HCT116 (cell line): ENCODE data around the gene SLC35F3. TPM values are rescaled to one million over a fixed set of nuclear protein-coding genes. Genes with fewer than 3 reads are reported as not detected.

Source experiments
- ATAC-seq: fragments of 200-7000 bp; cut with Tn5 transposase; 2 replicates; pipeline ENCODE4 v1.9.1; 2020; ENCODE audit warnings: mild to moderate bottlenecking, moderate library complexity
- BruUV-seq: library from RNA; stranded (reverse); fragments of 400-500 nt; replicated peaks from 2 replicates; lab custom pipeline; 2021; lab: Mats Ljungman, UMichigan
- CTCF ChIA-PET: fragments of 300-600 bp; sonication (Branson Sonifier 250); formaldehyde crosslinking; loops from one replicate; lab custom pipeline; 2021; ENCODE audit warnings: antibody characterized with exemption; lab: Charles Lee
- POLR2A ChIA-PET: fragments of 300-600, 350-600 bp; sonication (Branson Sonifier 250); formaldehyde crosslinking; loops from one replicate; lab custom pipeline; 2021; ENCODE audit warnings: antibody characterized with exemption; lab: Charles Lee
- RAD21 ChIA-PET, 2 experiments: fragments of 300-600 bp; sonication (Branson Sonifier 250); formaldehyde crosslinking; loops; one replicate each; lab custom pipeline; 2023; ENCODE audit warnings: low total read pairs in 2 of 2; ENCODE audit not compliant: uncharacterized antibody in 2 of 2, unreplicated experiment in 2 of 2, low non-redundant PET in 1 of 2; lab: Charles Lee
- DNase-seq: peaks from one replicate; pipeline ENCODE4 v3.0.0-alpha.2; 2010; ENCODE audit warnings: low read depth, low spot score
- H2AFZ ChIP-seq: fragments of 200-600 bp; shearing (Covaris generic), sonication (generic); 2 replicates; pipeline ENCODE4 v1.6.1; 2017; ENCODE audit warnings: low read depth, mixed run types, mixed read lengths, antibody characterized with exemption, low read length; ENCODE audit not compliant: poor library complexity, severe bottlenecking
- H3K27ac ChIP-seq: 2 replicates; pipeline ENCODE4 v1.5.1; 2012; ENCODE audit warnings: low read depth, low read length
- H3K27me3 ChIP-seq: fragments of 200-600 bp; sonication (generic); 2 replicates; pipeline ENCODE4 v1.6.1; 2016; ENCODE audit warnings: mixed run types, low read length, mixed read lengths; ENCODE audit not compliant: insufficient read depth
- H3K36me3 ChIP-seq, 2 experiments: fragments of 200-500 bp in 1 of 2; fragments of 200-600 bp in 1 of 2; sonication (Bioruptor generic) in 1 of 2; sonication (generic) in 1 of 2; 2 replicates each; pipeline versions ENCODE4 v1.5.1 to v1.6.1; 2014 to 2016; ENCODE audit warnings: low read length in 2 of 2, inconsistent platforms in 1 of 2, mixed read lengths in 1 of 2, mixed run types in 1 of 2; ENCODE audit not compliant: insufficient read depth in 2 of 2, control insufficient read depth in 1 of 2
- H3K4me1 ChIP-seq, 2 experiments: fragments of 200-600 bp in 1 of 2; sonication (generic) in 1 of 2; 2 replicates each; pipeline versions ENCODE4 v1.5.1 to v1.6.1; 2012 to 2017; ENCODE audit warnings: low read length in 2 of 2, inconsistent platforms in 1 of 2, mild to moderate bottlenecking in 1 of 2, mixed read lengths in 1 of 2, mixed run types in 1 of 2, moderate library complexity in 1 of 2; ENCODE audit not compliant: insufficient read depth in 2 of 2, control insufficient read depth in 1 of 2
- H3K4me2 ChIP-seq: fragments of 200-600 bp; sonication (generic); 2 replicates; pipeline ENCODE4 v1.6.1; 2017; ENCODE audit warnings: mixed run types, low read length, mixed read lengths
- H3K4me3 ChIP-seq, 2 experiments: fragments of 200-600 bp in 1 of 2; sonication (generic) in 1 of 2; replicated peaks in 1 of 2; 2 replicates each; pipeline ENCODE4 v1.5.1; 2011 to 2016; ENCODE audit warnings: low read length in 2 of 2, control low read depth in 1 of 2, low read depth in 1 of 2, mild to moderate bottlenecking in 1 of 2, mixed read lengths in 1 of 2, mixed run types in 1 of 2
- H3K79me2 ChIP-seq: fragments of 200-600 bp; sonication (generic); 2 replicates; pipeline ENCODE4 v1.6.1; 2017; ENCODE audit warnings: mild to moderate bottlenecking, mixed run types, low read length, moderate library complexity, mixed read lengths; ENCODE audit not compliant: insufficient read depth
- H3K9ac ChIP-seq: fragments of 200-600 bp; sonication (generic); 2 replicates; pipeline ENCODE4 v1.6.1; 2016; ENCODE audit warnings: low read length, mixed read lengths
- H3K9me2 ChIP-seq: fragments of 200-600 bp; sonication (generic), shearing (Covaris generic); 2 replicates; pipeline ENCODE4 v1.6.1; 2017; ENCODE audit warnings: mixed run types, mild to moderate bottlenecking, moderate library complexity; ENCODE audit not compliant: insufficient read depth
- H3K9me3 ChIP-seq, 2 experiments: fragments of 200-500 bp in 1 of 2; fragments of 200-600 bp in 1 of 2; sonication (Bioruptor generic) in 1 of 2; sonication (generic) in 1 of 2; 2 replicates each; pipeline ENCODE4 v1.6.1; 2014 to 2017; ENCODE audit warnings: low read length in 2 of 2, mixed read lengths in 2 of 2, inconsistent platforms in 1 of 2, low read depth in 1 of 2, mild to moderate bottlenecking in 1 of 2, mixed run types in 1 of 2, moderate library complexity in 1 of 2; ENCODE audit not compliant: control insufficient read depth in 1 of 2, insufficient read depth in 1 of 2
- H4K20me1 ChIP-seq: fragments of 200-600 bp; sonication (generic), shearing (Covaris generic); 2 replicates; pipeline ENCODE4 v1.6.1; 2017; ENCODE audit warnings: mixed run types, mild to moderate bottlenecking, moderate library complexity; ENCODE audit not compliant: insufficient read depth
- ATF3 ChIP-seq: IDR thresholded peaks from 2 replicates; pipeline ENCODE4 v1.6.1; 2012
- CBX3 ChIP-seq: IDR thresholded peaks from 2 replicates; pipeline ENCODE4 v1.6.1; 2012; ENCODE audit warnings: low read depth
- CEBPB ChIP-seq: IDR thresholded peaks from 2 replicates; pipeline ENCODE4 v1.6.1; 2012; ENCODE audit warnings: low read depth
- EZH2phosphoT487 ChIP-seq: fragments of 200-600 bp; IDR thresholded peaks from 2 replicates; pipeline ENCODE4 v1.6.1; 2018; ENCODE audit warnings: antibody characterized with exemption, borderline replicate concordance
- MAX ChIP-seq: IDR thresholded peaks from 2 replicates; pipeline ENCODE4 v1.6.1; 2012
- REST ChIP-seq: IDR thresholded peaks from 2 replicates; pipeline ENCODE4 v1.6.1; 2012; ENCODE audit warnings: low read depth
- SRF ChIP-seq: IDR thresholded peaks from 2 replicates; pipeline ENCODE4 v1.6.1; 2012; ENCODE audit warnings: low read depth
- TCF7L2 ChIP-seq: IDR thresholded peaks from 2 replicates; pipeline ENCODE4 v1.7.0; 2011; ENCODE audit warnings: borderline replicate concordance, inconsistent platforms; ENCODE audit not compliant: insufficient read depth, insufficient read length; ENCODE audit errors: extremely low read depth
- YY1 ChIP-seq: IDR thresholded peaks from 2 replicates; pipeline ENCODE4 v1.6.1; 2011; ENCODE audit warnings: low read length, low read depth, moderate library complexity, mild to moderate bottlenecking; ENCODE audit not compliant: insufficient replicate concordance; ENCODE audit errors: extremely low read depth
- ZBTB33 ChIP-seq: IDR thresholded peaks from 2 replicates; pipeline ENCODE4 v1.6.1; 2011; ENCODE audit warnings: mild to moderate bottlenecking, low read length, moderate library complexity; ENCODE audit not compliant: insufficient replicate concordance; ENCODE audit errors: extremely low read depth
- intact Hi-C: fragments of 100-400 bp; cut with micrococcal nuclease; formaldehyde crosslinking; loops from 2 replicates; pipeline ENCODE4 v1.10.0; 2022
- total RNA-seq: library from RNA; stranded (reverse); gene quantifications from one replicate; pipeline ENCODE4 v1.2.1, GENCODE V29; 2021; ENCODE audit not compliant: unreplicated experiment

SLC35F3 gene
- total RNA-seq, 1 experiment from 2014 or later: 6.4 TPM

- no peak for ATAC-seq
- H3K9me2 ChIP-seq: no peaks in the 10 kb centered on the region
- H3K9me3 ChIP-seq: no peaks in the 10 kb centered on the region
- intact Hi-C loops: no loop called here
- H3K27me3 ChIP-seq: no peaks in the 10 kb centered on the region
- ChIA-PET CTCF (no interaction called here), POLR2A (no interaction called here), RAD21 (no interaction called here)
- no peaks in the 10 kb centered on the region for H3K36me3 ChIP-seq
- no peaks in the 10 kb centered on the region for H3K4me1 ChIP-seq
- H4K20me1 ChIP-seq: no peaks in the 10 kb centered on the region
- H2AFZ ChIP-seq: no peak overlapping the region
- no peak overlapping the region for H3K4me3 ChIP-seq
- no peak overlapping the region for H3K9ac ChIP-seq
- H3K27ac ChIP-seq: no peak overlapping the region
- DNase-seq: no peak
- TF ChIP-seq ATF3 (no peak), MAX (no peak), YY1 (no peak), TCF7L2 (no peak)
- H3K79me2 ChIP-seq: no peaks in the 10 kb centered on the region
- no peak overlapping the region for H3K4me2 ChIP-seq
- BruUV-seq: no TSS peak
Observed at GRCh38 chr1:234276151-234276788, 371.8 kb downstream of the SLC35F3 start.

GRCh38 chr1:234277161-234277868 is 372.8 kb downstream of the SLC35F3 start:
- Histone ChIP-seq H3K9ac (no peak overlapping the region), H3K9me2 (no peaks in the 10 kb centered on the region), H3K36me3 (no peaks in the 10 kb centered on the region), H3K4me2 (no peak overlapping the region), H4K20me1 (no peaks in the 10 kb centered on the region), H3K9me3 (no peaks in the 10 kb centered on the region), H3K4me3 (no peak overlapping the region), H3K79me2 (no peaks in the 10 kb centered on the region), H2AFZ (no peak overlapping the region), H3K4me1 (no peaks in the 10 kb centered on the region), H3K27ac (no peak overlapping the region), H3K27me3 (no peaks in the 10 kb centered on the region)
- CTCF ChIA-PET: no interaction called here
- DNase-seq: no peak
- intact Hi-C loops: no loop called here
- no TSS peak for BruUV-seq
- POLR2A ChIA-PET: no interaction called here
- RAD21 ChIA-PET: no interaction called here
- ATAC-seq: no peak
- no peak for TF ChIP-seq CEBPB
- TF ChIP-seq EZH2phosphoT487: no peak
- no peak for TF ChIP-seq REST
- TF ChIP-seq CBX3: no peak
- TF ChIP-seq SRF: no peak
- TF ChIP-seq ZBTB33: no peak
- no peak for TF ChIP-seq YY1
